ENCODE results near the gene ZSCAN18. TPM values are rescaled to one million over a fixed set of nuclear protein-coding genes. Genes with fewer than 3 reads are reported as not detected.

ZSCAN18 gene
- total RNA-seq, 1 donor from 2014 or later, result 47.3 TPM

DNA sequence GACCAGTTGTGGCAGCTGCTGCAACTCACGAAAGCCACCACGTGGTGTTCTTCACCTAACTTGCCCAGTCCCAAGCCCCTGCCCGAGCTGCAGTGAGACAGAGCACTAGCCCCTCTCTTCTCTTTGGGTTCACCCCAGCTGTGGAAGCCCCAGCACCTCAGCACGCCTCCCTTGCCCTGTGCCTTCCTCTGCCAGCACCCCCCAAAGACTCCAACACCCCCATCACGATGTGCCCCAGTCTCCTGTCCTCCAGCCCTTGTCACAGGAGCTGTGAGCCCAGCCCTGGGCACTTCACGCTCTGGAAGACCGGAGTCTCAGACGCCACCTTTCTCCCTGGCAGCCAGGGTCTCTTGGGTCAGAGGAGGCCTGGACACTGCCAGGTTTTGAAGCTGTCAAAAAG lies 41.2 kb downstream of the ZSCAN18 start:
- DNase-seq, result no peak
- Histone ChIP-seq H3K9me3 (peaks cover 4% of the 10 kb centered on the region), H3K36me3 (no peaks in the 10 kb centered on the region), H3K4me3 (no peak overlapping the region), H3K4me1 (no peaks in the 10 kb centered on the region), H3K27me3 (no peaks in the 10 kb centered on the region), H3K27ac (no peak overlapping the region)
- no peak for ATAC-seq
- intact Hi-C loops (cut with DNase I), result no loop called here
- TF ChIP-seq, protein P1, sequence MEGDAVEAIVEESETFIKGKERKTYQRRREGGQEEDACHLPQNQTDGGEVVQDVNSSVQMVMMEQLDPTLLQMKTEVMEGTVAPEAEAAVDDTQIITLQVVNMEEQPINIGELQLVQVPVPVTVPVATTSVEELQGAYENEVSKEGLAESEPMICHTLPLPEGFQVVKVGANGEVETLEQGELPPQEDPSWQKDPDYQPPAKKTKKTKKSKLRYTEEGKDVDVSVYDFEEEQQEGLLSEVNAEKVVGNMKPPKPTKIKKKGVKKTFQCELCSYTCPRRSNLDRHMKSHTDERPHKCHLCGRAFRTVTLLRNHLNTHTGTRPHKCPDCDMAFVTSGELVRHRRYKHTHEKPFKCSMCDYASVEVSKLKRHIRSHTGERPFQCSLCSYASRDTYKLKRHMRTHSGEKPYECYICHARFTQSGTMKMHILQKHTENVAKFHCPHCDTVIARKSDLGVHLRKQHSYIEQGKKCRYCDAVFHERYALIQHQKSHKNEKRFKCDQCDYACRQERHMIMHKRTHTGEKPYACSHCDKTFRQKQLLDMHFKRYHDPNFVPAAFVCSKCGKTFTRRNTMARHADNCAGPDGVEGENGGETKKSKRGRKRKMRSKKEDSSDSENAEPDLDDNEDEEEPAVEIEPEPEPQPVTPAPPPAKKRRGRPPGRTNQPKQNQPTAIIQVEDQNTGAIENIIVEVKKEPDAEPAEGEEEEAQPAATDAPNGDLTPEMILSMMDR (IDR thresholded peaks at IDR 0.05), result no peak

DNA sequence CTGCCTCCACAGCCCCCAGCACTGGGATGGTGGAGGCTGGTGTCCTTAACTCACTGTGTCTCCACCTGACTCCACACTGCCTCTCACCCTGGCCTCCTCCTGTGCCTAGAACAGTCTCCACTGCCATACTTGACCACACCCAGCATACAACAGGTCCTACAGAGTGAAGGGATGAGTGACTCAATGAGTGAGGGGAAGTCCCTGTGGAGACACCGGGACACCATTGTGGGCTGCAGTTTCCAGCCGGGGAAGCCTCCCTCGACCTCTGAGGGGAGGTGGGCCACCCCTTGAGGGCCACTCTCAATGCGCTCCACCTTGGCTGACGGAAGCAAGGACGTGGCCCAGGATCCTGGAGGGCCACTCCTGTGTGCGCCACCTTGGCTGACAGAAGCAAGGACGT lies 41.8 kb downstream of the ZSCAN18 start:
- Histone ChIP-seq H3K27ac (no peak overlapping the region), H3K9me3 (peaks cover under 1% of the 10 kb centered on the region), H3K27me3 (no peaks in the 10 kb centered on the region), H3K36me3 (no peaks in the 10 kb centered on the region), H3K4me1 (no peaks in the 10 kb centered on the region), H3K4me3 (no peak overlapping the region)
- intact Hi-C loops (cut with DNase I), result no loop called here
- ATAC-seq, result no peak
- TF ChIP-seq, protein P1 (IDR thresholded peaks at IDR 0.05), result no peak
- DNase-seq, result no peak

- Histone ChIP-seq H3K36me3 (no peaks in the 10 kb centered on the region), H3K4me3 (peak overlapping the region; percentile 35), H3K9me3 (no peaks in the 10 kb centered on the region), H3K4me1 (no peaks in the 10 kb centered on the region), H3K27me3 (no peaks in the 10 kb centered on the region), H3K27ac (peak overlapping the region; percentile 36)
- TF ChIP-seq, protein P1 (IDR thresholded peaks at IDR 0.05), result no peak
- DNase-seq (no peak), ATAC-seq (no peak)
- intact Hi-C loops (cut with DNase I), result no loop called here
These were observed 42.8 kb downstream of the ZSCAN18 start for GRCh38 chr19:58054901-58055874.

GRCh38 chr19:58053480-58054156 lies 44.4 kb downstream of the ZSCAN18 start:
- Histone ChIP-seq H3K27me3 (no peaks in the 10 kb centered on the region), H3K36me3 (no peaks in the 10 kb centered on the region), H3K27ac (no peak overlapping the region), H3K4me1 (no peaks in the 10 kb centered on the region), H3K9me3 (peaks cover 4% of the 10 kb centered on the region), H3K4me3 (no peak overlapping the region)
- intact Hi-C loops (cut with DNase I), result no loop called here
- ATAC-seq, result no peak
- TF ChIP-seq, protein P1 (IDR thresholded peaks at IDR 0.05), result no peak
- DNase-seq, result no peak

DNA sequence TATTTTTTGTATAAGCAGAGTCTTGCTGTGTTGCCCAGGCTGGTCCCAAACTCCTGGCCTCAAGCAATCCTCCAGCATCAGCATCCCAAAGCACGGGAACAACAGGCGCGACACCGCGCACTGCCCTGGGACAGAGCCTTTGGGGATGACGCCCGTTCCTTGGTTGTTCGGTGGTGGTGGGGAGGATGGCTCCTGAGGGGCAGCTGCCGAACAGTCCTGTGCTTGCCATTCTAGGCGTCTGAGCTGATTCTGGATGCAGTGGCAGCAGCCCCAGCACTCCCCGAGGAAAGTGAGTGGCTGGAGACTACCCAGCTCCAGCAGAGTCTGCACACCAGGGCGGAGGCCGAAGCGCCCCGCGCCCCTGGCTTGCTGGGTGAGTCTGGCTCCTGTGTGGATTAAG lies 45.8 kb downstream of the ZSCAN18 start:
- DNase-seq, result no peak
- intact Hi-C loops (cut with DNase I), result no loop called here
- TF ChIP-seq, protein P1 (IDR thresholded peaks at IDR 0.05), result no peak
- H3K27me3 ChIP-seq, result no peaks in the 10 kb centered on the region
- H3K4me3 ChIP-seq, result no peak overlapping the region
- no peak overlapping the region for H3K27ac ChIP-seq
- no peaks in the 10 kb centered on the region for H3K4me1 ChIP-seq
- no peak for ATAC-seq
- no peaks in the 10 kb centered on the region for H3K36me3 ChIP-seq
- H3K9me3 ChIP-seq, result peaks cover 4% of the 10 kb centered on the region
